GM06990 (cell line): ENCODE results near the gene SBF2.

Experiments used
- DNase-seq: peaks from one replicate; pipeline ENCODE4 v3.0.0-alpha.2; 2011; ENCODE audit not compliant: insufficient read length; ENCODE audit errors: extremely low read depth
- H3K27me3 ChIP-seq: replicated peaks from 2 replicates; pipeline ENCODE4 v1.6.0; 2011; ENCODE audit warnings: low read length; ENCODE audit not compliant: control insufficient read depth, insufficient read depth
- H3K36me3 ChIP-seq: 2 replicates; pipeline ENCODE4 v1.5.1; 2011; ENCODE audit warnings: low read length; ENCODE audit not compliant: control insufficient read depth, insufficient read depth
- H3K4me3 ChIP-seq: replicated peaks from 2 replicates; pipeline ENCODE4 v1.5.1; 2011; ENCODE audit warnings: low read depth, mild to moderate bottlenecking, control low read depth, low read length
- TF ChIP-seq, protein P1 (sequence below): IDR thresholded peaks from 2 replicates; pipeline ENCODE4 v1.5.1; 2011; ENCODE audit warnings: low read length, control low read depth, mild to moderate bottlenecking, inconsistent platforms; ENCODE audit not compliant: insufficient read depth, poor library complexity, severe bottlenecking

SBF2 gene

GRCh38 chr11:10017050-10017449, 277.0 kb downstream of the SBF2 start:
- no peaks in the 10 kb centered on the region for H3K27me3 ChIP-seq
- H3K36me3 ChIP-seq = no peaks in the 10 kb centered on the region
- no peak for DNase-seq
- TF ChIP-seq, protein P1, sequence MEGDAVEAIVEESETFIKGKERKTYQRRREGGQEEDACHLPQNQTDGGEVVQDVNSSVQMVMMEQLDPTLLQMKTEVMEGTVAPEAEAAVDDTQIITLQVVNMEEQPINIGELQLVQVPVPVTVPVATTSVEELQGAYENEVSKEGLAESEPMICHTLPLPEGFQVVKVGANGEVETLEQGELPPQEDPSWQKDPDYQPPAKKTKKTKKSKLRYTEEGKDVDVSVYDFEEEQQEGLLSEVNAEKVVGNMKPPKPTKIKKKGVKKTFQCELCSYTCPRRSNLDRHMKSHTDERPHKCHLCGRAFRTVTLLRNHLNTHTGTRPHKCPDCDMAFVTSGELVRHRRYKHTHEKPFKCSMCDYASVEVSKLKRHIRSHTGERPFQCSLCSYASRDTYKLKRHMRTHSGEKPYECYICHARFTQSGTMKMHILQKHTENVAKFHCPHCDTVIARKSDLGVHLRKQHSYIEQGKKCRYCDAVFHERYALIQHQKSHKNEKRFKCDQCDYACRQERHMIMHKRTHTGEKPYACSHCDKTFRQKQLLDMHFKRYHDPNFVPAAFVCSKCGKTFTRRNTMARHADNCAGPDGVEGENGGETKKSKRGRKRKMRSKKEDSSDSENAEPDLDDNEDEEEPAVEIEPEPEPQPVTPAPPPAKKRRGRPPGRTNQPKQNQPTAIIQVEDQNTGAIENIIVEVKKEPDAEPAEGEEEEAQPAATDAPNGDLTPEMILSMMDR = no peak
- H3K4me3 ChIP-seq = no peak overlapping the region

DNA sequence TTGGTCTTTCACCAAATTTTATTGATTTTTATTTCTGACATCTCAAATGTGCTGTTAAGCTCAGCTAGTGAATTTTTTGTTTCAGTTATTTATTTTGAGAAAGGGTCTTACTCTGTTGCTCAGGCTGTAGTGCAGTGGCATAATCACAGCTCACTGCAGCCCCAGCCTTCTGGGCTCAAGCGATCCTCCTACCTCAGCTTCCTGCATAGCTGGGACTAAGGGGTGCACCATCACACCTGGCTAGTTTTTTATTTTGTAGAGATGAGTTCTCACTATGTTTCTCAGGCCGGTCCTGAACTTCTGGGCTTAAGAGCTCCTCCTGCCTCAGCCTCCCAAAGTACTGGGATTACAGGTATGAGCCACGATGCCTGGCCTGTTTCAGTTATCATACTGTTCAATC, 282.0 kb downstream of the SBF2 start:
- Histone ChIP-seq H3K36me3 (no peaks in the 10 kb centered on the region), H3K4me3 (no peak overlapping the region), H3K27me3 (no peaks in the 10 kb centered on the region)
- DNase-seq = no peak
- TF ChIP-seq, protein P1 = no peak

GRCh38 chr11:10005955-10006525, 288.0 kb downstream of the SBF2 start:
- H3K4me3 ChIP-seq = no peak overlapping the region
- H3K36me3 ChIP-seq = no peaks in the 10 kb centered on the region
- TF ChIP-seq, protein P1 = no peak
- H3K27me3 ChIP-seq = no peaks in the 10 kb centered on the region
- DNase-seq = no peak

GRCh38 chr11:10004526-10005113, 289.4 kb downstream of the SBF2 start:
- DNase-seq = no peak
- TF ChIP-seq, protein P1 = no peak
- H3K36me3 ChIP-seq = no peaks in the 10 kb centered on the region
- H3K4me3 ChIP-seq = no peak overlapping the region
- H3K27me3 ChIP-seq = no peaks in the 10 kb centered on the region

DNA sequence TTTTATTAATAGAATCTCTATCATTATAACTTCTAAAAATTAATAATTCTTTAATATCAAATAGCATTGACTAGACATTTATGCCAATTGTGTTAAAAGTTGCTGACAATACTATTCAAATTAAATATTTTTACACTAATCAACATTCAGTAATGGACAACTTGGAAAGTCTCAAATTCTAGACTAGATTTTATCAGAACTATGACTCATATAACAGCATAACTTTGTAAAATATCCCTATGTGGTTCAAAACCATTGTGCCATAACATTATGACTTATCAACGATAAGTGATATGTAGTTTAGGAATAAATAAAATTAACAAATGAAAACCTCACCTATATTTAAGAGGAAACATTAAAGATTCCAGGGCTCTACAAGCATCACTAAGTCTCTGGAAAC, 291.8 kb downstream of the SBF2 start:
- no peak for DNase-seq
- Histone ChIP-seq H3K4me3 (no peak overlapping the region), H3K27me3 (no peaks in the 10 kb centered on the region), H3K36me3 (no peaks in the 10 kb centered on the region)
- TF ChIP-seq, protein P1 = no peak
